Small intestine (tissue), 16 donors: ENCODE data around the gene SLC47A2. TPM values are rescaled to one million over a fixed set of nuclear protein-coding genes. Genes with fewer than 3 reads are reported as not detected.
"Not testable (repeated sequence)": the region's sequence is repeated elsewhere in the genome, so short reads cannot be mapped to it uniquely, and the experiment has no call there.

Experiments used
- DNase-seq, 2 donors: peaks; one replicate each; pipeline versions ENCODE4 v3.0.0 to v3.0.0-alpha.2; 2013
- FAIRE-seq: peaks from 2 replicates; lab custom pipeline; 2012; peaks lifted over from hg19 to GRCh38; lab: Jason Lieb, UNC
- H3K27ac ChIP-seq, 3 donors: one replicate each; pipeline ENCODE4 v1.5.1; 2013; ENCODE audit warnings: low read length in 2 of 3, mild to moderate bottlenecking in 2 of 3, control low read depth in 1 of 3, inconsistent platforms in 1 of 3, low read depth in 1 of 3, moderate library complexity in 1 of 3
- H3K27me3 ChIP-seq, 3 donors: one replicate each; pipeline ENCODE4 v1.6.1; 2013; ENCODE audit warnings: low read length in 3 of 3, inconsistent platforms in 1 of 3; ENCODE audit not compliant: control insufficient read depth in 3 of 3, insufficient read depth in 3 of 3
- H3K36me3 ChIP-seq, 3 donors: one replicate each; pipeline ENCODE4 v1.6.1; 2013; ENCODE audit warnings: low read length in 3 of 3, inconsistent platforms in 1 of 3, low read depth in 1 of 3, mild to moderate bottlenecking in 1 of 3, moderate library complexity in 1 of 3; ENCODE audit not compliant: control insufficient read depth in 3 of 3, insufficient read depth in 2 of 3
- H3K4me1 ChIP-seq, 3 donors: one replicate each; pipeline ENCODE4 v1.6.1; 2013; ENCODE audit warnings: low read length in 2 of 3, inconsistent platforms in 1 of 3, low read depth in 1 of 3, mild to moderate bottlenecking in 1 of 3, moderate library complexity in 1 of 3; ENCODE audit not compliant: control insufficient read depth in 3 of 3, insufficient read depth in 2 of 3
- H3K4me3 ChIP-seq, 3 donors: one replicate each; pipeline ENCODE4 v1.5.1; 2013; ENCODE audit warnings: low read length in 3 of 3, control low read depth in 1 of 3, inconsistent platforms in 1 of 3, low read depth in 1 of 3, mild to moderate bottlenecking in 1 of 3, moderate library complexity in 1 of 3
- H3K9me3 ChIP-seq, 2 donors: one replicate each; pipeline ENCODE4 v1.6.1; 2013; ENCODE audit warnings: low read depth in 1 of 2, low read length in 1 of 2; ENCODE audit not compliant: control insufficient read depth in 2 of 2, insufficient read depth in 1 of 2
- WGBS, 3 donors: extraction: QIAGEN DNeasy Blood & Tissue Kit; methylation state at CpG; one replicate each; pipeline ENCODE4 v1.1.7; 2013; 5-methylcytosine and 5-hydroxymethylcytosine counted together
- long read RNA-seq, 10 donors: transcript quantifications; one replicate each; lab custom pipeline, GENCODE V29; 2026
- polyA plus RNA-seq, 4 donors: library from polyadenylated mRNA; stranded (reverse) in 3 of 4; unstranded in 1 of 4; fragments of 200-250 nt in 3 of 4; fragments of 120-200 nt in 1 of 4; gene quantifications; one replicate each; pipeline versions ENCODE4 v1.2.1 to v1.2.3, GENCODE V29; 2013
- donor health status: healthy with polysubstance abuse.
- donor health status: control.
- donor health status: control.
- donor health status: Bipolar disorder and iron deficiency.
- donor health status: healthy.

The SLC47A2 gene
- 1 to 10 TPM in 1 of 4 donors, under 1 TPM in 3; 0.34 to 1.1 (median 0.54) TPM for polyA plus RNA-seq
- long read RNA-seq, donor 1, result 0 reads
- long read RNA-seq, donor 2, result 0 reads
- long read RNA-seq, donor 3, result 0 reads
- long read RNA-seq, donor 4, result 0 reads
- long read RNA-seq, donor 5, result 0 reads
- long read RNA-seq, donor 6, result 0 reads
- long read RNA-seq, donor 7, result 0 reads
- long read RNA-seq, donor 8, result 0 reads
- long read RNA-seq, donor 9, result 0 reads
- long read RNA-seq, donor 10, result 0 reads

- Histone ChIP-seq H3K4me3 (no peak within 1 kb of the TSS), H3K9me3 (no peaks in the 10 kb centered on the region), H3K27me3 (no peaks in the 10 kb centered on the region), H3K36me3 (no peaks in the 10 kb centered on the region), H3K27ac (no peak within 1 kb of the TSS), H3K4me1 (peaks cover 4 to 41% (median 23%) of the 10 kb centered on the region in 3 donors)
- no peak for DNase-seq
- 78 to 85% (median 83%) methylated on average over 13 of the region's 13 CpGs for WGBS, 3 donors
- FAIRE-seq, result no peak
These were observed at the start of gene SLC47A2 for GRCh38 chr17:19716108-19717030. TSS of gene SLC47A2 (minus strand) at chr17:19716584. CDS start at chr17:19716555, 29 bp downstream.

DNA sequence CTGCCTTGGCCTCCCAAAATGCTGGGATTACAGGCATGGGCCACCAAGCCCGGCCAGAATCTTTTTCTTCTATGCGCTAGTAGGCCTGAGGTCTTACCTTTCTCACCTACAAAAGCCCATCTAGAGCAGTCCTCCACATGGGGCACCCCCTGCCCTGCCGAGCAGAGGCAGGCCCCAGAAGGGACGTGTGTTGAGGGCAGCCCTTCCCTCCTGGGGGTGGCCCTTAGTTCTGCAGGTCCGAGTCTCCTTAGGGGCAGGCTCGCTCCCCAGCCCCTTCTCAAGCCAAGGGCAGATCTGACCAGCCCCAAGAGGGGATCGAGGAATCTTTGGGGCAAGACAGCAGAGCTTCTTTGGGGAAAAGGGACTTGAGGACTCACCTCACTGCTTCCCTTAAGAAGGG, 49.6 kb upstream of the SLC47A2 start:
- Histone ChIP-seq H3K36me3 (peaks cover 0 to 3% (median 0%) of the 10 kb centered on the region in 3 donors), H3K27ac (no peak overlapping the region), H3K27me3 (no peaks in the 10 kb centered on the region), H3K9me3 (no peaks in the 10 kb centered on the region), H3K4me3 (no peak overlapping the region), H3K4me1 (no peaks in the 10 kb centered on the region)
- 72 to 77% (median 76%) methylated on average over 7 of the region's 7 CpGs for WGBS, 3 donors
- FAIRE-seq (no peak), DNase-seq (no peak)

GRCh38 chr17:19763991-19764390, 47.6 kb upstream of the SLC47A2 start:
- not testable (repeated sequence) for DNase-seq, H3K4me3 ChIP-seq, FAIRE-seq, H3K36me3 ChIP-seq, H3K4me1 ChIP-seq, H3K9me3 ChIP-seq, H3K27me3 ChIP-seq, H3K27ac ChIP-seq
- WGBS, 3 donors, result 91 to 98% (median 95%) methylated on average over 6 of the region's 6 CpGs

- H3K27me3 ChIP-seq, result no peaks in the 10 kb centered on the region
These were observed 47.0 kb upstream of the SLC47A2 start for GRCh38 chr17:19763416-19763815.

DNA sequence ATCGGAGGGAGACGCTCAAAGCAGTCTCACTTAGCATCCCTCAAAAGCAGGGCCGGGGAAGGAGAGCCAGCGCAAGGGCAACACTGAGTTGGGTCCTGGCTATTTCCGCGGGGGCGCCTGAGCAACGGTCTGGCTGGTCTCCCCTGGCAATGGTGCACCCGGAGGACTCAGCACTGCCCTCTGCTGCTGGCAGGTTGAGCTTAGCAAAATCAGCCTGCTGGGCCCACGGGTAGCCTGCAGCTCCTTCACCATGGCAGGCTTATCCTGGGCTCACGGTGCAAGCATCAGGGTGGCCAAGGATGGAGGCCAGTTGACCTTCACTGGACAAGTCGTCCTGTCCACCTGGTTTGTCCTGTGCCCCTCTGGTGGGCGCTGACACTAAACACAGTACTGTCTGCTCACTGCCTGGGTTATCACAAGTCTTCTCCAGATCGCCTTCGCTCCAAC, 46.2 kb upstream of the SLC47A2 start:
- 35 to 39% (median 37%) methylated on average over 15 of the region's 15 CpGs for WGBS, 3 donors
- Histone ChIP-seq H3K9me3 (no peaks in the 10 kb centered on the region), H3K27me3 (no peaks in the 10 kb centered on the region), H3K27ac (no peak overlapping the region), H3K4me1 (no peaks in the 10 kb centered on the region), H3K4me3 (no peak overlapping the region), H3K36me3 (no peaks in the 10 kb centered on the region)
- FAIRE-seq (no peak), DNase-seq (peak; percentile 53 to 80)

More at GRCh38 chr17:19763416-19763815, 47.0 kb upstream of the SLC47A2 start:
- Histone ChIP-seq H3K4me3 (no peak overlapping the region), H3K27ac (no peak overlapping the region), H3K4me1 (no peaks in the 10 kb centered on the region), H3K36me3 (no peaks in the 10 kb centered on the region), H3K9me3 (no peaks in the 10 kb centered on the region)
- 95% methylated on average over 2 of the region's 2 CpGs for WGBS, 3 donors
- FAIRE-seq (no peak), DNase-seq (no peak)

DNA sequence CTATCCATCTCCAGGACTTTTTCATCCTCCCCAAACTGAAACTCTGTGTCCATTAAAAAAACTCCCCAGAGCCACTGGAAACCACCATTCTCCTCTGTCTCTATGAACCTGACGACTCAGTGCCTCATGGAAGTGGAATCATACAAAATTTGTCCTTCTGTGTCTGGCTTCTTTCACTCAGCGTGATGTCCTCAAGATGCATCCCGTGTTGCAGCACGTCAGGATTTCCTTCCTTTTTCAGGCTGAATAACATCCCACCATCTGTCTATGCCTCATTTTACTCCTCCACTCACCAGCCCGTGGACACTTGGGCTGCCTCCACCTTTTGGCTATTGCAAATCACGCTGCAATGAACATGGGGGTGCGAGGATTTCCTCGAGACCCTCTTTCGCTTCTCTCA, 44.4 kb upstream of the SLC47A2 start:
- WGBS, 3 donors, result 72 to 86% (median 78%) methylated on average over 9 of the region's 9 CpGs
- H3K36me3 ChIP-seq, result no peaks in the 10 kb centered on the region
- FAIRE-seq (no peak), DNase-seq (no peak)
- no peak overlapping the region for H3K27ac ChIP-seq
- H3K9me3 ChIP-seq, result no peaks in the 10 kb centered on the region
- no peaks in the 10 kb centered on the region for H3K27me3 ChIP-seq
- H3K4me3 ChIP-seq, result no peak overlapping the region
- peaks cover 0 to 9% (median 0%) of the 10 kb centered on the region in 3 donors for H3K4me1 ChIP-seq

DNA sequence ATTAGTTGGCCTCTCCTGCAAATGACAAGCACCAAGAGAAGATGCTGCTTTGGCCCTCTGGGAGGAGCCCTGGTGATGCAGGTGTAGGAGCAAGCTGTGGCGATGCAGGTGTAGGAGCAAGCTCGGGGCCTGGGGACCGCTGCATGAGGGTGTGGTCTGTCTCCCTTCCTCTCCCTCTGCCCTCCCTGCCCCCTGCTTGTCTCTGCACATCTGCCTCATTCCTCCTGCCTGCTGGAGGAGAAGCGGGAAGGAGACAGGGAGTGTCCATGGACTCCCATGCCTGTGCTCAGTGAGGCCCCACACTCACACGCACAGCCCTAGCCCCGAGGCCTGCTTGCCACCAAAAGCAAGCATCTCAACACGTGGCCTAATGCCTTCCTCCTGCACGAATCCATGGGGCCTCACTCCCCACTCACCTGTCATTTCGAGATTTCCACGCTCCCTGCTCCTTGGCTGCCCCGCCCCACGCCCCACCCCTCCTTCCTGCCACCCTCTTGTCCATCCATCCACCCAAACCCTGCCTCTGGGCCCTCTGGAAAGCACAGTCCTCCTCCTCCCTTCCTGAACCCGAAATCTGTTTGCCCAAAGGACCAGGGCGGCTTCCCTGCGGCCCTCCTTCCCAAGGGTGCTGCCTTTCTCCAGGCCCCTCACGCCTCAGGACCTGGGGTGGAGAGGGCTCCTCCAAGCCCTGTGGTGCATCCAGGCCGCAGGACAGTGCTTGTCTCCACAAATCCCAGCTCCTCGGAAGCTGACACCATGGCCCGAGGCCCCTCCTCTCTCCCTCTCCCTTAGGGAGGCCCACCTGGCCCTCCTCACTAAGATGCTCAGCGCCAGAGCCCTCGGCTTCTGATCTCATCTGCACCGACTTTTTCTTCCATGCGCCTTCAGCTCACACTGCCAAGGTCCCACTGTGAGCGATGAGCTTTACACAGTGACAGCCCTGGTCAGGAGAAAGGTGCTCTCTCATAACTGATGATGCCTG, 43.5 kb upstream of the SLC47A2 start:
- no peak for DNase-seq
- no peak for FAIRE-seq
- H3K27ac ChIP-seq, result no peak overlapping the region
- no peaks in the 10 kb centered on the region for H3K9me3 ChIP-seq
- no peaks in the 10 kb centered on the region for H3K36me3 ChIP-seq
- peaks cover 0 to 9% (median 0%) of the 10 kb centered on the region in 3 donors for H3K4me1 ChIP-seq
- WGBS, 3 donors, result 79 to 85% (median 80%) methylated on average over 23 to 24 of the region's 24 CpGs
- no peak overlapping the region for H3K4me3 ChIP-seq
- no peaks in the 10 kb centered on the region for H3K27me3 ChIP-seq
